ENCODE results near the gene RPL36. TPM values are rescaled to one million over a fixed set of nuclear protein-coding genes. Genes with fewer than 3 reads are reported as not detected.
"Not testable (repeated sequence)": the region's sequence is repeated elsewhere in the genome, so short reads cannot be mapped to it uniquely, and the experiment has no call there.

RPL36 gene
- total RNA-seq, 2 donors from 2014 or later: 811 to 1,376 TPM

- DNase-seq: no peak
- H3K27me3 Mint-ChIP-seq: no peaks in the 10 kb centered on the region
Observed at GRCh38 chr19:5713228-5713627, 23.1 kb downstream of the RPL36 start.

GRCh38 chr19:5714816-5715215 lies 24.7 kb downstream of the RPL36 start:
- Mint-ChIP-seq H3K36me3 (ENCODE audit: low read depth) (peaks cover 3% of the 10 kb centered on the region), H3K4me1 (peaks cover 10% of the 10 kb centered on the region), H3K27ac (no peak overlapping the region), H3K27me3 (no peaks in the 10 kb centered on the region), H3K4me3 (no peak overlapping the region)
- H3K9me3 ChIP-seq (ENCODE audit: control insufficient read depth, low read length, poor library complexity, severe bottlenecking): no peaks in the 10 kb centered on the region
- DNase-seq (no peak), ATAC-seq (no peak)

More at GRCh38 chr19:5713228-5713627, 23.1 kb downstream of the RPL36 start:
- no peak for ATAC-seq
- H3K4me3 Mint-ChIP-seq: no peak overlapping the region
- peaks cover 3% of the 10 kb centered on the region for H3K4me1 Mint-ChIP-seq
- no peaks in the 10 kb centered on the region for H3K9me3 ChIP-seq (ENCODE audit: control insufficient read depth, low read length, poor library complexity, severe bottlenecking)
- no peak overlapping the region for H3K27ac Mint-ChIP-seq
- H3K36me3 Mint-ChIP-seq (ENCODE audit: low read depth): peaks cover 3% of the 10 kb centered on the region

- DNase-seq (no peak), ATAC-seq (no peak)
- Mint-ChIP-seq H3K4me3 (peak overlapping the region; percentile 43), H3K27ac (peak overlapping the region; percentile 92), H3K27me3 (no peaks in the 10 kb centered on the region), H3K36me3 (ENCODE audit: low read depth) (peaks cover under 1% of the 10 kb centered on the region), H3K4me1 (peaks cover 10% of the 10 kb centered on the region)
- H3K9me3 ChIP-seq (ENCODE audit: control insufficient read depth, low read length, poor library complexity, severe bottlenecking): no peaks in the 10 kb centered on the region
Observed at GRCh38 chr19:5717215-5717935, 27.3 kb downstream of the RPL36 start.

GRCh38 chr19:5718037-5718578 lies 28.0 kb downstream of the RPL36 start:
- H3K9me3 ChIP-seq (ENCODE audit: control insufficient read depth, low read length, poor library complexity, severe bottlenecking): no peaks in the 10 kb centered on the region
- DNase-seq (no peak), ATAC-seq (no peak)
- Mint-ChIP-seq H3K27me3 (no peaks in the 10 kb centered on the region), H3K4me1 (peaks cover 10% of the 10 kb centered on the region), H3K36me3 (ENCODE audit: low read depth) (no peaks in the 10 kb centered on the region), H3K4me3 (peak overlapping the region; percentile 91), H3K27ac (peak overlapping the region; percentile 92)

GRCh38 chr19:5718579-5719273 lies 28.6 kb downstream of the RPL36 start:
- Mint-ChIP-seq H3K27ac (peak overlapping the region; percentile 92), H3K4me3 (peak overlapping the region; percentile 91), H3K36me3 (ENCODE audit: low read depth) (no peaks in the 10 kb centered on the region), H3K27me3 (no peaks in the 10 kb centered on the region), H3K4me1 (peaks cover 10% of the 10 kb centered on the region)
- no peak for DNase-seq
- ATAC-seq: no peak
- no peaks in the 10 kb centered on the region for H3K9me3 ChIP-seq (ENCODE audit: control insufficient read depth, low read length, poor library complexity, severe bottlenecking)

- Mint-ChIP-seq H3K36me3 (ENCODE audit: low read depth) (no peaks in the 10 kb centered on the region), H3K4me3 (peak overlapping the region; percentile 91), H3K27me3 (no peaks in the 10 kb centered on the region), H3K4me1 (peaks cover 10% of the 10 kb centered on the region), H3K27ac (peak overlapping the region; percentile 92)
- H3K9me3 ChIP-seq (ENCODE audit: control insufficient read depth, low read length, poor library complexity, severe bottlenecking): no peaks in the 10 kb centered on the region
- DNase-seq (peak in 2 of 3 donors; percentile 30 to 33), ATAC-seq (no peak)
Observed at GRCh38 chr19:5719274-5719960, 29.3 kb downstream of the RPL36 start.

GRCh38 chr19:5719961-5720790 lies 30.1 kb downstream of the RPL36 start, which contains the start of the genes CATSPERD and LONP1:
CATSPERD (plus strand) TSS chr19:5720637; CDS start chr19:5720738, 101 bp downstream.
LONP1 (minus strand) TSS chr19:5720146; CDS start chr19:5720132, 14 bp downstream.
- no peaks in the 10 kb centered on the region for H3K9me3 ChIP-seq (ENCODE audit: control insufficient read depth, low read length, poor library complexity, severe bottlenecking)
- peak; percentile 90 for ATAC-seq
- H3K27me3 Mint-ChIP-seq: no peaks in the 10 kb centered on the region
- peaks cover 10% of the 10 kb centered on the region for H3K4me1 Mint-ChIP-seq
- H3K36me3 Mint-ChIP-seq (ENCODE audit: low read depth): no peaks in the 10 kb centered on the region
- DNase-seq: peak; percentile 96 to 97 (median 96)
- H3K27ac Mint-ChIP-seq: peak within 1 kb of the TSS; percentile 92
- peak within 1 kb of the TSS; percentile 91 for H3K4me3 Mint-ChIP-seq

GRCh38 chr19:5727453-5728050 lies 37.5 kb downstream of the RPL36 start:
- DNase-seq (no peak), ATAC-seq (no peak)
- H3K9me3 ChIP-seq (ENCODE audit: control insufficient read depth, low read length, poor library complexity, severe bottlenecking): no peaks in the 10 kb centered on the region
- H3K4me1 Mint-ChIP-seq: no peaks in the 10 kb centered on the region
- H3K27ac Mint-ChIP-seq: no peak overlapping the region
- H3K4me3 Mint-ChIP-seq: no peak overlapping the region
- no peaks in the 10 kb centered on the region for H3K36me3 Mint-ChIP-seq (ENCODE audit: low read depth)
- peaks cover 5% of the 10 kb centered on the region for H3K27me3 Mint-ChIP-seq

GRCh38 chr19:5733172-5733571 lies 43.1 kb downstream of the RPL36 start:
- not testable (repeated sequence) for ATAC-seq; H3K4me3 Mint-ChIP-seq; H3K4me1 Mint-ChIP-seq; DNase-seq; H3K36me3 Mint-ChIP-seq (ENCODE audit: low read depth); H3K27ac Mint-ChIP-seq; H3K9me3 ChIP-seq (ENCODE audit: control insufficient read depth, low read length, poor library complexity, severe bottlenecking); H3K27me3 Mint-ChIP-seq

GRCh38 chr19:5738423-5738822 lies 48.3 kb downstream of the RPL36 start:
- no peak for ATAC-seq

More at GRCh38 chr19:5738423-5738822, 48.3 kb downstream of the RPL36 start:
- no peaks in the 10 kb centered on the region for H3K9me3 ChIP-seq (ENCODE audit: control insufficient read depth, low read length, poor library complexity, severe bottlenecking)
- Mint-ChIP-seq H3K4me1 (no peaks in the 10 kb centered on the region), H3K27me3 (peaks cover 3% of the 10 kb centered on the region), H3K4me3 (no peak overlapping the region), H3K36me3 (ENCODE audit: low read depth) (no peaks in the 10 kb centered on the region), H3K27ac (no peak overlapping the region)
- DNase-seq: no peak
